ENCODE results near the gene PPP1R3G. TPM values are rescaled to one million over a fixed set of nuclear protein-coding genes. Genes with fewer than 3 reads are reported as not detected.

Gene PPP1R3G
- polyA plus RNA-seq, 4 donors = 1.4 to 2.9 (median 2.2) TPM

- no peak for DNase-seq (ENCODE audit: low read depth in 4 of 4, low spot score in 3 of 4)
These were observed 16.9 kb upstream of the PPP1R3G start for GRCh38 chr6:5068153-5068751.

GRCh38 chr6:5071216-5071615 is 13.9 kb upstream of the PPP1R3G start:
- DNase-seq (ENCODE audit: low read depth in 4 of 4, low spot score in 3 of 4) = no peak

GRCh38 chr6:5072440-5072839 is 12.7 kb upstream of the PPP1R3G start:
- DNase-seq (ENCODE audit: low read depth in 4 of 4, low spot score in 3 of 4) = no peak

GRCh38 chr6:5073992-5074391 is 11.1 kb upstream of the PPP1R3G start:
- no peak for DNase-seq (ENCODE audit: low read depth in 4 of 4, low spot score in 3 of 4)

GRCh38 chr6:5076931-5077330 is 8.2 kb upstream of the PPP1R3G start:
- DNase-seq (ENCODE audit: low read depth in 4 of 4, low spot score in 3 of 4) = no peak

GRCh38 chr6:5078121-5078669 is 6.9 kb upstream of the PPP1R3G start:
- no peak for DNase-seq (ENCODE audit: low read depth in 4 of 4, low spot score in 3 of 4)

GRCh38 chr6:5079692-5080091 is 5.4 kb upstream of the PPP1R3G start:
- DNase-seq (ENCODE audit: low read depth in 4 of 4, low spot score in 3 of 4) = no peak

GRCh38 chr6:5080574-5080973 is 4.6 kb upstream of the PPP1R3G start:
- DNase-seq (ENCODE audit: low read depth in 4 of 4, low spot score in 3 of 4) = no peak

- no peak for DNase-seq (ENCODE audit: low read depth in 4 of 4, low spot score in 3 of 4)
These were observed 4.0 kb upstream of the PPP1R3G start for GRCh38 chr6:5081182-5081581.

GRCh38 chr6:5081955-5082354 is 3.2 kb upstream of the PPP1R3G start:
- no peak for DNase-seq (ENCODE audit: low read depth in 4 of 4, low spot score in 3 of 4)

- no peak for DNase-seq (ENCODE audit: low read depth in 4 of 4, low spot score in 3 of 4)
These were observed 2.4 kb upstream of the PPP1R3G start for GRCh38 chr6:5082487-5083306.

GRCh38 chr6:5083307-5083583 is 1.9 kb upstream of the PPP1R3G start:
- DNase-seq (ENCODE audit: low read depth in 4 of 4, low spot score in 3 of 4) = no peak

- no peak for DNase-seq (ENCODE audit: low read depth in 4 of 4, low spot score in 3 of 4)
These were observed 1.3 kb upstream of the PPP1R3G start for GRCh38 chr6:5083813-5084359.

GRCh38 chr6:5084360-5084780 is 771 bp upstream of the PPP1R3G start:
- peak in 1 of 4 donors; percentile 12 for DNase-seq (ENCODE audit: low read depth in 4 of 4, low spot score in 3 of 4)

GRCh38 chr6:5085648-5086293 is 630 bp downstream of the PPP1R3G start:
- peak in 2 of 4 donors; percentile 25 to 47 for DNase-seq (ENCODE audit: low read depth in 4 of 4, low spot score in 3 of 4)

- peak in 1 of 4 donors; percentile 15 for DNase-seq (ENCODE audit: low read depth in 4 of 4, low spot score in 3 of 4)
These were observed 1.3 kb downstream of the PPP1R3G start for GRCh38 chr6:5086294-5086890.

GRCh38 chr6:5087389-5087788 is 2.2 kb downstream of the PPP1R3G start:
- no peak for DNase-seq (ENCODE audit: low read depth in 4 of 4, low spot score in 3 of 4)

GRCh38 chr6:5088780-5089179 is 3.6 kb downstream of the PPP1R3G start:
- no peak for DNase-seq (ENCODE audit: low read depth in 4 of 4, low spot score in 3 of 4)

- DNase-seq (ENCODE audit: low read depth in 4 of 4, low spot score in 3 of 4) = peak in 1 of 4 donors; percentile 47
These were observed 4.6 kb downstream of the PPP1R3G start for GRCh38 chr6:5089481-5090438.

- no peak for DNase-seq (ENCODE audit: low read depth in 4 of 4, low spot score in 3 of 4)
These were observed 5.5 kb downstream of the PPP1R3G start for GRCh38 chr6:5090603-5091002.
